IPS-11a (cell line): Measurements from ENCODE around the gene SUPT3H.
"Not testable (repeated sequence)": the region's sequence is repeated elsewhere in the genome, so short reads cannot be mapped to it uniquely, and the experiment has no call there.

Source experiments
- H3K4me3 ChIP-seq: one replicate; pipeline ENCODE4 v1.5.1; 2013; ENCODE audit warnings: low read depth, low read length, control low read depth

The SUPT3H gene

GRCh38 chr6:45327956-45328522 is 49.7 kb downstream of the SUPT3H start, which contains the start of gene RUNX2:
TSS of gene RUNX2 (plus strand) at chr6:45328330. CDS start at chr6:45328727, 397 bp downstream.
- no peak within 1 kb of the TSS for H3K4me3 ChIP-seq

GRCh38 chr6:45326698-45327417 is 50.9 kb downstream of the SUPT3H start:
- no peak overlapping the region for H3K4me3 ChIP-seq

GRCh38 chr6:45323656-45324224 is 54.0 kb downstream of the SUPT3H start:
- no peak overlapping the region for H3K4me3 ChIP-seq

- H3K4me3 ChIP-seq: no peak overlapping the region
Observed at GRCh38 chr6:45320349-45320748, 57.4 kb downstream of the SUPT3H start.

- no peak overlapping the region for H3K4me3 ChIP-seq
Observed at GRCh38 chr6:45314146-45314545, 63.6 kb downstream of the SUPT3H start.

GRCh38 chr6:45310118-45310788 is 67.5 kb downstream of the SUPT3H start:
- H3K4me3 ChIP-seq: no peak overlapping the region

- H3K4me3 ChIP-seq: no peak overlapping the region
Observed at GRCh38 chr6:45305546-45305945, 72.2 kb downstream of the SUPT3H start.

- H3K4me3 ChIP-seq: no peak overlapping the region
Observed at GRCh38 chr6:45302832-45303231, 74.9 kb downstream of the SUPT3H start.

- H3K4me3 ChIP-seq: no peak overlapping the region
Observed at GRCh38 chr6:45301348-45302142, 76.2 kb downstream of the SUPT3H start.

GRCh38 chr6:45300736-45301135 is 77.0 kb downstream of the SUPT3H start:
- no peak overlapping the region for H3K4me3 ChIP-seq

- H3K4me3 ChIP-seq: no peak overlapping the region
Observed at GRCh38 chr6:45299096-45299581, 78.6 kb downstream of the SUPT3H start.

GRCh38 chr6:45297320-45297719 is 80.4 kb downstream of the SUPT3H start:
- no peak overlapping the region for H3K4me3 ChIP-seq

GRCh38 chr6:45294065-45294701 is 83.6 kb downstream of the SUPT3H start:
- H3K4me3 ChIP-seq: not testable (repeated sequence)

GRCh38 chr6:45293306-45293705 is 84.4 kb downstream of the SUPT3H start:
- H3K4me3 ChIP-seq: no peak overlapping the region

- no peak overlapping the region for H3K4me3 ChIP-seq
Observed at GRCh38 chr6:45289751-45290514, 87.8 kb downstream of the SUPT3H start.

- H3K4me3 ChIP-seq: not testable (repeated sequence)
Observed at GRCh38 chr6:45286707-45287106, 91.0 kb downstream of the SUPT3H start.

GRCh38 chr6:45278367-45278766 is 99.4 kb downstream of the SUPT3H start:
- no peak overlapping the region for H3K4me3 ChIP-seq

GRCh38 chr6:45277741-45278140 is 100.0 kb downstream of the SUPT3H start:
- not testable (repeated sequence) for H3K4me3 ChIP-seq

- no peak overlapping the region for H3K4me3 ChIP-seq
Observed at GRCh38 chr6:45275358-45275757, 102.4 kb downstream of the SUPT3H start.

- H3K4me3 ChIP-seq: no peak overlapping the region
Observed at GRCh38 chr6:45272626-45273025, 105.1 kb downstream of the SUPT3H start.
